AG10803 (cell line): Measurements from ENCODE around the gene ANXA2.

Experiments
- DNase-seq: peaks from one replicate; pipeline ENCODE4 v3.0.0; 2010; ENCODE audit warnings: low read depth
- H3K4me3 ChIP-seq: 2 replicates; pipeline ENCODE4 v1.5.1; 2011; ENCODE audit warnings: mild to moderate bottlenecking, low read length, control low read depth
- CTCF ChIP-seq: conservative IDR thresholded peaks from 2 replicates; pipeline ENCODE4 v1.5.1; 2011; ENCODE audit warnings: mild to moderate bottlenecking, low read length, control low read depth, inconsistent platforms

The ANXA2 gene

DNA sequence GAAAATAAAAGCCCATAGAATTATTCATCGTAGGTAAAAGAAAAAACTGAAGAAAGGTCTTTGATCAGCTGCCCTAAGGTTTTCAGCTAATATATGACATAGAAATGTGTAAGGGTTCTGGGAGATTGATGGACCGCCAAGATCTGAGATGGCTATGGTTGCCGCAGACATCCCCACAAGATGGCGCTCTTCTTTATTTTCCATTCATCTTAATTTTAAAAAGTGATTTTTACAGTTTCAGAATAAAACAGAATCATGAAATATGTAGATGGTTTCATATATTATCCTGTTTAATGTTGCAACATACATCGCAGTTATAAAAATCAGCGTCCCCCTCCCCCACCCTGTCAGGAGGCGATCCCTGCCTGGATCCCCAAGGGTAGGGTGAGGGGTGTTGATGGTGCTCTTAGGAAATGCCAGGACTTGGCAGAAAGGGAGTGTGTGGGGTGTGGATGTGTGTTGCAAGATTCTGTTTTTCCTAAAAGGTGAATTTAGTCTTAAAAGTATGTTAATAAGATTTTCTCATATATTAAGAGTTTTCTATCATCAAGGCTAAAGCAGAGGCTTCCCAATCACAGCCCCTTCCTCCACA lies 68.8 kb downstream of the ANXA2 start:
- TF ChIP-seq CTCF, result peak; percentile 76
- DNase-seq, result peak; percentile 41

DNA sequence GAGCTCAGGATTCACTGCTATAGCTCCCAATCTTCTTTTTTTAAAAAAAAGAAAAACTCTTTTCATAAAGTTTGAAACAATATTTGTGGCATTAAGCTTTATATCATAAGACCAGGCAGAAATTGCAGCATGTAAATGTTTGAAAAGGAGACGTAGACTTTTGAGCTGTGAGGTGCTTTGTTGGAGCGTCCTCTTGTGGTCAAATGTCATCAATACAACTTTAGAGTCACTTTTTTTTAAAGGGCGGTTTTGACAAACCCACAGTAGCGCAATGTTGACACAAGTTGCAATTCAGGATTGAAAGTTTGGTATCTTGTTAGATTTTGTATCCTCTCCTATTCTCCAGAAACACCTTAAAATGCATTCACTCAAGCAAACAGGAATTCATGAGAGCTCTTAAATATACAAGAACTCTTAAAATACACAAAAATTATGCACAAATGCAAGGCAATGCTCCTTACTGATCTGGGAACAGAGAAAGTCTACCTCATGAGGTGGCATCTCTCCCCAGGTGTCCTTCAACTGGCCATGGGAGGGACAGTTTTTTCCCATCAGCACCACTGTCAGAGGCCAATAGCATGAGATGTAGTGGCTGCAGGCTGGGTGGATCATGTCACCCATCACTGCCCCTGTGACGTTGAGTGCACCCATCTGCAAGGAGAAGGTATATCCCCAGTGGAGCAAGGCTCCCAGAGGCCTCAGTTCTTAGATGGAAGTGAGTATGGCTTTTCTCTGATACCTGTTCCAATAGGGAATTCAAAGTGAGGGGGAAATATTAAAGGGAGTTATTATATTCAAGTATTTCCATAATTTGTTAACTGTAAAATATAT lies 70.7 kb downstream of the ANXA2 start:
- no peak overlapping the region for H3K4me3 ChIP-seq
- TF ChIP-seq CTCF, result peak; percentile 89
- DNase-seq, result peak; percentile 52

More for the DNA sequence above, 68.8 kb downstream of the ANXA2 start:
- H3K4me3 ChIP-seq, result no peak overlapping the region

DNA sequence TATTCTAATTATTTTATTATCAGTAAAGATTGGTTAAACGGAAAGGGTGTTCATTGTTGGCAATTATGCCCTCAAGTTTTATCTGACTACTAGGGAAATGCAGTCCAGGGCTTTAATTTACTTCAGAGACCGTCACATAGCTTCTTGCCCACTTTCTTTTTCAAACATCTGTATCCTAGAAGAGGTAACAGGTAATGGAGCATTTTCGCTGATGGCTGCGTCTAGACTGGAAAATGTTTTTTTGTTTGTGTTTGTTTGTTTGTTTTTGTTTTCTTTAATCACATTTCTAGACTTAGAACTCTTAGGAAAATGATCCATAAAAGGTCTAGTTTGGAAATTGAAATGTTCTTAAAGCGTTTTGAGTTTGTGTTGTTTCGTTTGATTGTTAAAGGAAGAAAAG lies 71.4 kb downstream of the ANXA2 start:
- no peak overlapping the region for H3K4me3 ChIP-seq
- TF ChIP-seq CTCF, result no peak
- no peak for DNase-seq

GRCh38 chr15:60325905-60326304 lies 71.9 kb downstream of the ANXA2 start:
- DNase-seq, result no peak
- H3K4me3 ChIP-seq, result no peak overlapping the region
- TF ChIP-seq CTCF, result no peak

DNA sequence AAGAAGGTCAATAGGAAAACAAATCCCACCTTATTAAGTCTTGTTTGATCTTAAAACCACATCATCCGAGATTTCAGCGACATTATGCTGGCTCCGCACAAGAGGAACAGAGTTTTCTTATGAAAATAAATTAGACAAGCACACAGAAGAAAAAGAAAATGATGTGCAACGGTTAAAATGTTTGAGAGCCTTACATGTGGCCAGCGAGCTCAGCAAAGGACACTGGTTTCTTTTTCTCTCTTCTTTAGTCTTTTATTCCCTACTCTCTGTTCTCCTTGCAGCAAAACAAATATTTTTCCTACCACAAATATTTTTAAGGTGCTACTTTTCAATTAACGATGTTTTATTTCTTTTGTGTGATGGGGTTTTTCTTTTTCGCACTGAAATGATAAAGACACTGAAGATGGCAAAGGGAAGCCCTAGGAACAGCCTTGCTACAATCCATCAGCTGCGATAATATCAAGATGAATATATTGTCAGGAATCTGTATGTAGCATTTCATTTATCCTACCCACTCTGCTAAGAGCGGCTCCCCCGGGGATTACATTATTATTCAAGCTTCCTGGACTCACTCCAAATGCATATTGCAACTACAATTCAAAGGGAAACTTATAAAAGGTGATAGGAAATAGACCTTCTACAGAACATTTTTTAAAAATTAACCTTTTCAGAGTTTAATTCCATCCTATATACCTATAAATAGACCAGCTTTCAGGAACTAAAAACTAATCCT lies 72.9 kb downstream of the ANXA2 start:
- DNase-seq, result no peak
- no peak overlapping the region for H3K4me3 ChIP-seq

DNA sequence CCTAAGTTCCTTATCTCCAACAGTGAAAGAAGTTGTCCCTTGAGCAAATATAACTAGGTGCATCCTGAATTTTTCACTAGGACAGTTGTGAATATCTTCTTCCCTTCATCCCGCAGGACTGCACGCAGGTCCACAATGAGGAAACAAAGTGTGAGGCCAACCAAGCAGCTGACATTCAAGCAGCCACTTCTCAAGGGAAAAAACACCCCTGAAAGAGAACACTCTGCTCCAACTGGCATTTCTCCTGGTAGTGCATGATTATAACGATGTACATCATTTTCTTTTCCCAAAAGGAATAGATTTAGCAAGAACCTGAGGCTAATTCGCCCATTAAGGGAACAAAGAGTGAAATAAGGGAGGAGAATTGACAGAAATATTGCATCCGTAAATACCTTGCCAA lies 74.5 kb downstream of the ANXA2 start:
- no peak for TF ChIP-seq CTCF
- no peak overlapping the region for H3K4me3 ChIP-seq
- DNase-seq, result no peak

More for the DNA sequence above, 72.9 kb downstream of the ANXA2 start:
- TF ChIP-seq CTCF, result no peak
